PFSK-1 (cell line): ENCODE results near the gene MMEL1.

Experiments used
- POLR2AphosphoS5 ChIP-seq: IDR thresholded peaks from 2 replicates; pipeline ENCODE4 v1.6.1; 2012; ENCODE audit warnings: low read depth, mild to moderate bottlenecking, control low read depth, low read length, moderate library complexity
- TAF1 ChIP-seq: IDR thresholded peaks from 2 replicates; pipeline ENCODE4 v1.6.1; 2012; ENCODE audit warnings: low read length, control low read depth, borderline replicate concordance; ENCODE audit not compliant: insufficient read depth
- TF ChIP-seq, protein P1 (sequence below), 2 experiments: IDR thresholded peaks; 2 replicates each; pipeline versions ENCODE4 v1.6.1 to v1.8.0; 2011 to 2012; ENCODE audit warnings: low read depth in 2 of 2, low read length in 2 of 2, control low read depth in 1 of 2, inconsistent platforms in 1 of 2, mild to moderate bottlenecking in 1 of 2, moderate library complexity in 1 of 2; ENCODE audit not compliant: insufficient read depth in 1 of 2

DNA sequence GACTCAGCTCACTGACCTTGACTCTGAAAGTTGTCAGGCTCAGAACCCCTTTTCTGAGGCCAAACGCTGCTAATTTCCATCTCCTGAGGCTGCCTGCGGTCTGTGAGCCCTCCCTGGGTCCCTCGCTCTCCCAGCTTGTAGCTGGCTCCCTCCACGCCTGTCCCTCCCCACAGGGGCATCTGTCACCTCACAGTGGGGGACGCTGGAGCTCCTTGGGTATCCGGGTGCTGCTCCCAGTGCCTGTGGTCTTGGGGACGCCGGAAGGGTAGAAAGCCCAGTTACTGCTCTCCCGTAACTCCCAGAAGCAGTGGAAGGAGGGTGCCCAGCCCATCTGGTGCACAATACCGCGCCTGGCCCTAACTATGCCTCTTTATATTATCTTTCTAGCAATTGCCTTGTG is 13.0 kb upstream of the MMEL1 start:
- TF ChIP-seq TAF1 (no peak), POLR2AphosphoS5 (no peak)
- TF ChIP-seq, protein P1, sequence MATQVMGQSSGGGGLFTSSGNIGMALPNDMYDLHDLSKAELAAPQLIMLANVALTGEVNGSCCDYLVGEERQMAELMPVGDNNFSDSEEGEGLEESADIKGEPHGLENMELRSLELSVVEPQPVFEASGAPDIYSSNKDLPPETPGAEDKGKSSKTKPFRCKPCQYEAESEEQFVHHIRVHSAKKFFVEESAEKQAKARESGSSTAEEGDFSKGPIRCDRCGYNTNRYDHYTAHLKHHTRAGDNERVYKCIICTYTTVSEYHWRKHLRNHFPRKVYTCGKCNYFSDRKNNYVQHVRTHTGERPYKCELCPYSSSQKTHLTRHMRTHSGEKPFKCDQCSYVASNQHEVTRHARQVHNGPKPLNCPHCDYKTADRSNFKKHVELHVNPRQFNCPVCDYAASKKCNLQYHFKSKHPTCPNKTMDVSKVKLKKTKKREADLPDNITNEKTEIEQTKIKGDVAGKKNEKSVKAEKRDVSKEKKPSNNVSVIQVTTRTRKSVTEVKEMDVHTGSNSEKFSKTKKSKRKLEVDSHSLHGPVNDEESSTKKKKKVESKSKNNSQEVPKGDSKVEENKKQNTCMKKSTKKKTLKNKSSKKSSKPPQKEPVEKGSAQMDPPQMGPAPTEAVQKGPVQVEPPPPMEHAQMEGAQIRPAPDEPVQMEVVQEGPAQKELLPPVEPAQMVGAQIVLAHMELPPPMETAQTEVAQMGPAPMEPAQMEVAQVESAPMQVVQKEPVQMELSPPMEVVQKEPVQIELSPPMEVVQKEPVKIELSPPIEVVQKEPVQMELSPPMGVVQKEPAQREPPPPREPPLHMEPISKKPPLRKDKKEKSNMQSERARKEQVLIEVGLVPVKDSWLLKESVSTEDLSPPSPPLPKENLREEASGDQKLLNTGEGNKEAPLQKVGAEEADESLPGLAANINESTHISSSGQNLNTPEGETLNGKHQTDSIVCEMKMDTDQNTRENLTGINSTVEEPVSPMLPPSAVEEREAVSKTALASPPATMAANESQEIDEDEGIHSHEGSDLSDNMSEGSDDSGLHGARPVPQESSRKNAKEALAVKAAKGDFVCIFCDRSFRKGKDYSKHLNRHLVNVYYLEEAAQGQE (IDR thresholded peaks at IDR 0.05; ENCODE audit: insufficient read depth in 1 of 2, low read depth in 2 of 2, low read length in 2 of 2) = no peak
